Measurements from ENCODE around the gene FHIT.

Gene FHIT

DNA sequence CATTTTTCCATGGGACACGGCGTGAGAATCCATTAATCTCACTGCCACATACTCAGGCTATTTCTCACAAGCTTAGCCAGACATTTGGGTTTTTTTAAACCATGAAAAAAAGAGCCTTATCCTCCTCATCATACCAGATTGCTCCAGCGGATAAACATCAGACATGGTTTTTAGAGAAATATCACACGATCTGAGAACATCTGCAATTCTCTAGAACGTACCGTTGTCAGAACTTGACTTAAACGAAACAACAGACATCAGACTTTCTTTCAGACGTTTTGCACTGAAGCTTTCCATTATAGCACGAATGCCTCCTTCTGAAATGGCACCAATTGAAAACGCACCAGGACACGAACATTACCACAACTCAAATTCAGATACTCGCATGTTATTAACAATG is 1457.3 kb downstream of the FHIT start:
- Histone ChIP-seq H3K36me3 (ENCODE audit: low read length) (no peaks in the 10 kb centered on the region), H3K9me3 (ENCODE audit: insufficient read depth, low read length) (no peaks in the 10 kb centered on the region), H3F3A (ENCODE audit: insufficient read depth) (no peaks in the 10 kb centered on the region), H4K20me1 (ENCODE audit: low read depth, low read length) (no peaks in the 10 kb centered on the region), H3K9me2 (replicated peaks; ENCODE audit: insufficient read depth, low read length) (no peaks in the 10 kb centered on the region), H3K27ac (ENCODE audit: low read depth, low read length) (no peak overlapping the region), H3K27me3 (ENCODE audit: low read length) (no peaks in the 10 kb centered on the region), H3K4me2 (ENCODE audit: low read depth, low read length, poor library complexity, severe bottlenecking) (no peak overlapping the region), H3K9ac (ENCODE audit: low read length) (no peak overlapping the region), H2AFZ (ENCODE audit: low read depth, low read length, severe bottlenecking) (no peak overlapping the region), H3K79me2 (ENCODE audit: insufficient read depth, low read length) (no peaks in the 10 kb centered on the region), H3K4me3 (ENCODE audit: insufficient read depth, low read length, poor library complexity, severe bottlenecking) (no peak overlapping the region)
- TF ChIP-seq EZH2phosphoT487 (conservative IDR thresholded peaks at IDR 0.05; ENCODE audit: low read length) = no peak
- TF ChIP-seq, protein P1, sequence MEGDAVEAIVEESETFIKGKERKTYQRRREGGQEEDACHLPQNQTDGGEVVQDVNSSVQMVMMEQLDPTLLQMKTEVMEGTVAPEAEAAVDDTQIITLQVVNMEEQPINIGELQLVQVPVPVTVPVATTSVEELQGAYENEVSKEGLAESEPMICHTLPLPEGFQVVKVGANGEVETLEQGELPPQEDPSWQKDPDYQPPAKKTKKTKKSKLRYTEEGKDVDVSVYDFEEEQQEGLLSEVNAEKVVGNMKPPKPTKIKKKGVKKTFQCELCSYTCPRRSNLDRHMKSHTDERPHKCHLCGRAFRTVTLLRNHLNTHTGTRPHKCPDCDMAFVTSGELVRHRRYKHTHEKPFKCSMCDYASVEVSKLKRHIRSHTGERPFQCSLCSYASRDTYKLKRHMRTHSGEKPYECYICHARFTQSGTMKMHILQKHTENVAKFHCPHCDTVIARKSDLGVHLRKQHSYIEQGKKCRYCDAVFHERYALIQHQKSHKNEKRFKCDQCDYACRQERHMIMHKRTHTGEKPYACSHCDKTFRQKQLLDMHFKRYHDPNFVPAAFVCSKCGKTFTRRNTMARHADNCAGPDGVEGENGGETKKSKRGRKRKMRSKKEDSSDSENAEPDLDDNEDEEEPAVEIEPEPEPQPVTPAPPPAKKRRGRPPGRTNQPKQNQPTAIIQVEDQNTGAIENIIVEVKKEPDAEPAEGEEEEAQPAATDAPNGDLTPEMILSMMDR (IDR thresholded peaks at IDR 0.05; ENCODE audit: insufficient read depth, low read length, poor library complexity, severe bottlenecking) = no peak

DNA sequence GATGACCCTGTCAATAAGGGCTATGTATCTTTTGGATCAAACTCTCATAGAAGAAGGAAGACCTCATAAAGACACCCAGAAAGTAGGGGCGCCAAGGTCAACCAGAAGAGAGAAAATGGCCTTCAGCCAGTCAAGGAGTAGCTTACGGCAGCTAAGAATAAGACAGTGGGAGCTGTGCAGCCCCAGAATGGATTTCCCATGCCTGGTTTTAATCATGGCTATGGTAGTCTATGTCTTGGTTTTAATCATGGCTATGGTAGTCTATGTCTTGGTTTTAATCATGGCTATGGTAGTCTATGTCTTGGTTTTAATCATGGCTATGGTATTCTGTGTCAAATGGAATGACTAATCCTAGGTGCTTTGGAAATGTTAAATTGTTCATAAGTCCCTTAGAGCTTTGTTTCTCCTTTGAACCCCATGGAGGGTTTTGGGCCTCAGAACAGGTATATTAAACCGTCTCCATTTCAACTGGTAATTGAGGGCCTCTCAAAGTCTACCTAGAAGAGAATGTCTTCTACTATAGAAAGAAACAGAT is 1459.4 kb downstream of the FHIT start:
- H3F3A ChIP-seq (ENCODE audit: insufficient read depth) = no peaks in the 10 kb centered on the region
- H3K9me2 ChIP-seq (replicated peaks; ENCODE audit: insufficient read depth, low read length) = no peaks in the 10 kb centered on the region
- H3K27me3 ChIP-seq (ENCODE audit: low read length) = no peaks in the 10 kb centered on the region
- TF ChIP-seq EZH2phosphoT487 (conservative IDR thresholded peaks at IDR 0.05; ENCODE audit: low read length) = no peak
- TF ChIP-seq, protein P1 (IDR thresholded peaks at IDR 0.05; ENCODE audit: insufficient read depth, low read length, poor library complexity, severe bottlenecking) = no peak
- no peaks in the 10 kb centered on the region for H3K79me2 ChIP-seq (ENCODE audit: insufficient read depth, low read length)
- H2AFZ ChIP-seq (ENCODE audit: low read depth, low read length, severe bottlenecking) = no peak overlapping the region
- H4K20me1 ChIP-seq (ENCODE audit: low read depth, low read length) = no peaks in the 10 kb centered on the region
- no peak overlapping the region for H3K9ac ChIP-seq (ENCODE audit: low read length)
- no peak overlapping the region for H3K4me3 ChIP-seq (ENCODE audit: insufficient read depth, low read length, poor library complexity, severe bottlenecking)
- no peak overlapping the region for H3K4me2 ChIP-seq (ENCODE audit: low read depth, low read length, poor library complexity, severe bottlenecking)
- no peaks in the 10 kb centered on the region for H3K9me3 ChIP-seq (ENCODE audit: insufficient read depth, low read length)
- no peak overlapping the region for H3K27ac ChIP-seq (ENCODE audit: low read depth, low read length)
- H3K36me3 ChIP-seq (ENCODE audit: low read length) = no peaks in the 10 kb centered on the region

DNA sequence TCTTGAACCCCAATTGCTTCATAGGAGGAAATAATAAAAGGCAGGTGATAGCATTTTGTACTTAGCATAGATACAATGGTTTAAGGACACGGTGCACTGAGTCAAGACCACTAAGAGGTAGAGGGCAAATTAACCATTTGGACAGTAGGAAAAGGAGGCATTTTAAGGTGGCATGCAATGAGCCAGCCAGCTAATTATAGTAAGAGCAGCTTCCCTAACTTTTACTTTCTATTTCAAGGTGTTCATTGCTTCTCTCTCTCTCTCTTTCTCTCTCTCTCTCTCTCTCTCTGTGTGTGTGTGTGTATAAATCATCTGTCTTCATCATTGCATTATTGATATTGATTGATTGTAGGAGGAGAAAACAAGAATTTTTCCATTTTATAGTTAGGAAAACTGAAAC is 1461.0 kb downstream of the FHIT start:
- Histone ChIP-seq H3F3A (ENCODE audit: insufficient read depth) (no peaks in the 10 kb centered on the region), H3K79me2 (ENCODE audit: insufficient read depth, low read length) (no peaks in the 10 kb centered on the region), H3K27me3 (ENCODE audit: low read length) (no peaks in the 10 kb centered on the region), H4K20me1 (ENCODE audit: low read depth, low read length) (no peaks in the 10 kb centered on the region), H3K27ac (ENCODE audit: low read depth, low read length) (no peak overlapping the region), H3K9ac (ENCODE audit: low read length) (no peak overlapping the region), H3K4me3 (ENCODE audit: insufficient read depth, low read length, poor library complexity, severe bottlenecking) (no peak overlapping the region), H3K9me2 (replicated peaks; ENCODE audit: insufficient read depth, low read length) (no peaks in the 10 kb centered on the region), H3K4me2 (ENCODE audit: low read depth, low read length, poor library complexity, severe bottlenecking) (no peak overlapping the region), H3K36me3 (ENCODE audit: low read length) (no peaks in the 10 kb centered on the region), H3K9me3 (ENCODE audit: insufficient read depth, low read length) (no peaks in the 10 kb centered on the region), H2AFZ (ENCODE audit: low read depth, low read length, severe bottlenecking) (no peak overlapping the region)
- no peak for TF ChIP-seq EZH2phosphoT487 (conservative IDR thresholded peaks at IDR 0.05; ENCODE audit: low read length)
- TF ChIP-seq, protein P1 (IDR thresholded peaks at IDR 0.05; ENCODE audit: insufficient read depth, low read length, poor library complexity, severe bottlenecking) = no peak
